Adrenal gland (tissue), 12 donors: ENCODE measurements around the gene PKP1. TPM values are rescaled to one million over a fixed set of nuclear protein-coding genes. Genes with fewer than 3 reads are reported as not detected.
A peak's percentile ranks its signal among the peaks of the same experiment; 100 is the strongest.

Experiments used
- DNase-seq, 7 donors: peaks; one replicate each; pipeline ENCODE4 v3.0.0-alpha.2; 2019 to 2020
- H3K27ac ChIP-seq, 5 donors: fragments of 200-600 bp; sonication (generic) in 4 of 5; 1 replicate in 3 of 5; 2 replicates in 2 of 5; pipeline versions ENCODE4 v1.5.1 to v1.8.0; 2016 to 2020; ENCODE audit warnings: mild to moderate bottlenecking in 1 of 5
- H3K27me3 ChIP-seq: fragments of 200-600 bp; 2 replicates; pipeline ENCODE4 v1.8.0; 2021
- H3K36me3 ChIP-seq, 2 donors: fragments of 200-600 bp; replicated peaks in 1 of 2; 1 replicate in 1 of 2; 2 replicates in 1 of 2; pipeline versions ENCODE4 v1.5.1 to v1.8.0; 2018 to 2022
- H3K4me1 ChIP-seq, 2 donors: fragments of 200-600 bp; replicated peaks in 1 of 2; 1 replicate in 1 of 2; 2 replicates in 1 of 2; pipeline versions ENCODE4 v1.5.1 to v1.8.0; 2018 to 2021
- H3K4me3 ChIP-seq, 4 donors: fragments of 200-600 bp; sonication (generic) in 3 of 4; one replicate each; pipeline ENCODE4 v1.5.1; 2016 to 2018
- H3K9me3 ChIP-seq, 3 donors: fragments of 200-600 bp; sonication (generic) in 1 of 3; replicated peaks in 1 of 3; 1 replicate in 2 of 3; 2 replicates in 1 of 3; pipeline versions ENCODE4 v1.5.1 to v1.8.0; 2016 to 2021
- POLR2A ChIP-seq, 2 donors: fragments of 450-650 bp; IDR thresholded peaks; one replicate each; pipeline ENCODE4 v1.6.1; 2017; ENCODE audit warnings: antibody characterized with exemption in 2 of 2, mild to moderate bottlenecking in 2 of 2, moderate library complexity in 1 of 2
- WGBS, 4 donors: extraction: QIAGEN DNeasy Blood & Tissue Kit in 2 of 4; methylation state at CpG; one replicate each; pipeline versions ENCODE4 v1.1.5 to v1.1.7; 2013 to 2017; 5-methylcytosine and 5-hydroxymethylcytosine counted together
- intact Hi-C, 2 donors: fragments of 100-400 bp; cut with DNase I; formaldehyde crosslinking; loops; one replicate each; pipeline versions ENCODE4 v1.14.1 to v1.15.0; 2022 to 2023
- polyA plus RNA-seq, 3 donors: library from polyadenylated mRNA; stranded (reverse); fragments of 200-250 nt in 2 of 3; fragments of 350-450 nt in 1 of 3; fragmentation: Illumina TruSeq in 1 of 3; extraction: RNeasy Lipid Tissue Mini Kit (QIAGEN cat#74804) in 1 of 3; gene quantifications; one replicate each; pipeline ENCODE4 v1.2.3, GENCODE V29; 2013 to 2014
- total RNA-seq, 9 donors: library from RNA; depleted of rRNA in 4 of 9; stranded (reverse); fragments of >200 nt in 4 of 9; fragments of 120-200 nt in 1 of 9; fragmentation: NEBNext Ultra II Directional in 1 of 9; extraction: Animal tissue kit (Norgen Biotek cat#: 25700) in 1 of 9; gene quantifications; one replicate each; pipeline versions ENCODE4 v1.1.0 to v1.2.4, GENCODE V29; 2013 to 2023
- TF ChIP-seq, protein P1 (sequence below), 6 experiments: fragments of 450-650 bp in 4 of 6; fragments of 200-600 bp in 2 of 6; sonication (generic) in 1 of 6; IDR thresholded peaks; 1 replicate in 5 of 6; 2 replicates in 1 of 6; pipeline versions ENCODE4 v1.5.1 to v1.8.0; 2016 to 2021; ENCODE audit warnings: antibody characterized with exemption in 6 of 6, mild to moderate bottlenecking in 2 of 6, moderate library complexity in 1 of 6
- donor health status: healthy with polysubstance abuse.
- donor health status: Bipolar disorder and iron deficiency.
- donor health status: DM: yes; HTN: yes; CAD: no.
- donor health status: DM: no; HTN: no; CAD: no.
- donor health status: DM: no; HTN: no; CAD: no.
- donor health status: DM: yes; HTN: yes; CAD: no.

Gene PKP1
- total and polyA plus RNA-seq, 12 donors = 0.06 to 0.98 (median 0.24) TPM; not detected in 2

DNA sequence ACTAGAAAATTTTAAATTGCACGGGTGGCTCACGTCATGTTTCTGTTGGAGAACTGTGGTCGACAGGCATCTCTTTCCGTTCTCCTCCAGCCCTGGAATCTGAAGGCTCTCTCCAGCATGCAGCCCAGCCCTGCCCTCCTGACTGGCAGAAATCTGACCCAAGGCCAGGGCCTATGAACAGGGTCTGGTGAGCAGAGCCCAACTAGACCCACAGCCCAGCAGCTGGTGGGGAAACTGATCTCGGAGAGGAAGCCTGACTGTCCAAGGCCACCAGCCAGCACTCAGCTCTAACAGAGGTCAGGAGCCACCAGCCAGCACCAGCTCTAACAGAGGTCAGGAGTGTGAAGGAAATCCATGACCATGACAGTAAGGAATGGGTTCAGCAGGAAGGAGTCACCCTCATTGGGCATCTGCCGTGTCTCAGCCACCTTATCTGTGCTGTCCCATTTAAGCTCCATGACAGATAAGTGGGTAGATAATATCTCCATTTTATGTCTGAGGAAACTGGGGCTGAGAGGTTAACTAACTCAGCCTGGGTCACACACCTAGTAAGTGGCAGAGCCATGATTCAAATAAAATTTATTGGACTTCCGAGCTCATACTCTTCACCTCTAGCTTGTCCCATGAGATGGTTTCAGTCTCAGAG is 20.2 kb upstream of the PKP1 start:
- H3K27ac ChIP-seq = no peak overlapping the region
- WGBS, 4 donors = 74 to 86% (median 83%) methylated on average over 7 of the region's 7 CpGs
- H3K4me1 ChIP-seq = no peaks in the 10 kb centered on the region
- H3K4me3 ChIP-seq = no peak overlapping the region
- no peaks in the 10 kb centered on the region for H3K36me3 ChIP-seq
- intact Hi-C loops = no loop called here
- H3K9me3 ChIP-seq = no peaks in the 10 kb centered on the region
- H3K27me3 ChIP-seq = peaks cover 18% of the 10 kb centered on the region
- DNase-seq = peak in 1 of 7 donors; percentile 34
- TF ChIP-seq, protein P1, sequence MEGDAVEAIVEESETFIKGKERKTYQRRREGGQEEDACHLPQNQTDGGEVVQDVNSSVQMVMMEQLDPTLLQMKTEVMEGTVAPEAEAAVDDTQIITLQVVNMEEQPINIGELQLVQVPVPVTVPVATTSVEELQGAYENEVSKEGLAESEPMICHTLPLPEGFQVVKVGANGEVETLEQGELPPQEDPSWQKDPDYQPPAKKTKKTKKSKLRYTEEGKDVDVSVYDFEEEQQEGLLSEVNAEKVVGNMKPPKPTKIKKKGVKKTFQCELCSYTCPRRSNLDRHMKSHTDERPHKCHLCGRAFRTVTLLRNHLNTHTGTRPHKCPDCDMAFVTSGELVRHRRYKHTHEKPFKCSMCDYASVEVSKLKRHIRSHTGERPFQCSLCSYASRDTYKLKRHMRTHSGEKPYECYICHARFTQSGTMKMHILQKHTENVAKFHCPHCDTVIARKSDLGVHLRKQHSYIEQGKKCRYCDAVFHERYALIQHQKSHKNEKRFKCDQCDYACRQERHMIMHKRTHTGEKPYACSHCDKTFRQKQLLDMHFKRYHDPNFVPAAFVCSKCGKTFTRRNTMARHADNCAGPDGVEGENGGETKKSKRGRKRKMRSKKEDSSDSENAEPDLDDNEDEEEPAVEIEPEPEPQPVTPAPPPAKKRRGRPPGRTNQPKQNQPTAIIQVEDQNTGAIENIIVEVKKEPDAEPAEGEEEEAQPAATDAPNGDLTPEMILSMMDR (IDR thresholded peaks at IDR 0.05) = no peak
- TF ChIP-seq POLR2A (IDR thresholded peaks at IDR 0.05) = no peak

DNA sequence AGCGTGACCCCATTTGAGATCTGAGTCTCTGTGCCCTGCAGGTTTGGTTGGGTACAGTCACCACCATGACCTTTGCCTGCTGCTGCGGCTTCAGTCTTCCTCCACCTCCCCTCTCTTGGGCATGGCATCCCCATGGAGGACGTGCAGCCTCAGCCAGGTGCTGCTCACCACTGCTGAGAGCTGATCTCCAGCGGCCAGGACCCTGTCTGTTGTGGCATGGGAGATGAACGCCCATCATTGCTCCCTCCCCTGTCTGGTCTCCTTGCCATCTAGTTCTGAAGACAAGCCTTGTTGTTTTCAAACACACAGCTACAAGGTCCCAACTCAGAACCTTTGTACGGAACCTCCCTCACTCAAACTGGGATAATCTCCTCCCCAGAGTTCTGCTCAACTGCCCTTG is 19.2 kb upstream of the PKP1 start:
- Histone ChIP-seq H3K4me3 (no peak overlapping the region), H3K4me1 (no peaks in the 10 kb centered on the region), H3K36me3 (no peaks in the 10 kb centered on the region), H3K9me3 (no peaks in the 10 kb centered on the region), H3K27me3 (peaks cover 18% of the 10 kb centered on the region), H3K27ac (no peak overlapping the region)
- 78 to 89% (median 83%) methylated on average over 5 to 6 of the region's 6 CpGs for WGBS, 4 donors
- intact Hi-C loops = no loop called here
- TF ChIP-seq POLR2A (IDR thresholded peaks at IDR 0.05) = no peak
- TF ChIP-seq, protein P1 (IDR thresholded peaks at IDR 0.05) = no peak
- peak in 1 of 7 donors; percentile 10 for DNase-seq

DNA sequence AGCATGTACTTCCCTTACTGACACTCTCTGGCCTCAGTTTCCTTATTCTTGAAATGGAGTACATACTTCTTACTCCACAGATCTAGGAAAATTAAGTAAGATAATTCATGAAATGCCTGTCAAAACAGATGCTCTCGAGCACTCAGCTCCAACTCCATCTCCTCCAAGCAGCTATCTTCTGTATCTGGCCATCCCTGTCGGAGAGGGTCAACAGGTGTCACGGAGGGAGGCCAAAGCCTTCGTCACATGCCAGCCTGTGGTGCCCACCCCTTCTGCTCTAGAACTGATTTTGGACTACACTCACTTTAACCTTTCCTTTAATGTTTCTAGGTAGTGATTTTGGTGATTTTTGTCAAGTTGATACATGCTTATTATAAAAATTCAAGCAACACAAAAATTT is 18.8 kb upstream of the PKP1 start:
- TF ChIP-seq, protein P1 (IDR thresholded peaks at IDR 0.05) = no peak
- no peak for TF ChIP-seq POLR2A (IDR thresholded peaks at IDR 0.05)
- H3K4me3 ChIP-seq = no peak overlapping the region
- H3K36me3 ChIP-seq = no peaks in the 10 kb centered on the region
- DNase-seq = peak in 1 of 7 donors; percentile 11
- peaks cover 15% of the 10 kb centered on the region for H3K27me3 ChIP-seq
- intact Hi-C loops = no loop called here
- 77 to 94% (median 83%) methylated on average over 4 of the region's 4 CpGs for WGBS, 4 donors
- no peaks in the 10 kb centered on the region for H3K9me3 ChIP-seq
- no peaks in the 10 kb centered on the region for H3K4me1 ChIP-seq
- no peak overlapping the region for H3K27ac ChIP-seq

DNA sequence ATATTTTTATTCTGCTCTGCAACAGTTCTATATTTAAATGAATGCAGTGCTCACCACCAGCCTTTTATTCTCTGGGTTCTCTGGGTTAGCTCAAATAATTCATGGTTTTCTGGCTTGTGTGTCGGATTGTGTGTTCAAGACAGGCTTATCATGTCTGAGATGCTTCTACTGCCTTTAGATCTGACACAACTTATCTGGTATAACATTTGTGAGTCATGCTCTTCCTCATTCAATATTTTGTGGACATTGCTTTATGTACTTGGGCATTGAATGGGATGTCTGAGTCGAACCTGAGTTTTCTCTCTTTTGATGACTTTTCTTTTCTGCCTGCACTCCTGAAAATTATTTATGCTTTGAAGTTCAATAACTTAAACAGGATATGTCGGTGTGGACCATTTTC is 17.6 kb upstream of the PKP1 start:
- TF ChIP-seq, protein P1 (IDR thresholded peaks at IDR 0.05) = no peak
- no peak for TF ChIP-seq POLR2A (IDR thresholded peaks at IDR 0.05)
- no peak for DNase-seq
- Histone ChIP-seq H3K36me3 (no peaks in the 10 kb centered on the region), H3K9me3 (no peaks in the 10 kb centered on the region), H3K4me1 (no peaks in the 10 kb centered on the region), H3K4me3 (no peak overlapping the region), H3K27me3 (peaks cover 7% of the 10 kb centered on the region), H3K27ac (no peak overlapping the region)
- intact Hi-C loops = no loop called here
- WGBS, 4 donors = 50 to 71% (median 56%) methylated on average over 3 of the region's 3 CpGs
